ENCODE measurements around the gene GRIK1. TPM values are rescaled to one million over a fixed set of nuclear protein-coding genes. Genes with fewer than 3 reads are reported as not detected.

GRIK1 gene
- total and polyA plus RNA-seq, 2 donors (not counting 1 experiment from before 2014, with no cell fraction given), result not detected

- H3K4me2 ChIP-seq (replicated peaks; ENCODE audit: low read depth, low read length, poor library complexity, severe bottlenecking), result no peak overlapping the region
- WGBS (ENCODE audit: insufficient coverage), result 80% methylated on average over 1 of the region's 2 CpGs
- intact Hi-C loops (cut with micrococcal nuclease), result no loop called here
- no peaks in the 10 kb centered on the region for H3K4me1 ChIP-seq (ENCODE audit: control insufficient read depth in 2 of 2, insufficient read depth in 2 of 2, low read length in 2 of 2)
- H3K79me2 ChIP-seq (ENCODE audit: control insufficient read depth, insufficient read depth, low read length), result no peaks in the 10 kb centered on the region
- Mint-ChIP-seq H3K4me3 (no peak overlapping the region), H3K4me1 (no peaks in the 10 kb centered on the region), H3K27me3 (peaks cover 4% of the 10 kb centered on the region), H3K27ac (no peak overlapping the region), H3K9me3 (ENCODE audit: insufficient read depth) (no peaks in the 10 kb centered on the region)
- DNase-seq (no peak), ATAC-seq (ENCODE audit: low read depth) (no peak)
- TF ChIP-seq CTCF (IDR thresholded peaks at IDR 0.05) (no peak), EZH2 (IDR thresholded peaks at IDR 0.05; ENCODE audit: borderline replicate concordance, insufficient read depth, low read depth, low read length, poor library complexity, severe bottlenecking) (no peak)
- CTCF ChIA-PET, result no interaction called here
- no peaks in the 10 kb centered on the region for H3K36me3 ChIP-seq (replicated peaks in 1 of 2; ENCODE audit: control extremely low read depth in 1 of 2, control insufficient read depth in 1 of 2, extremely low read depth in 1 of 2, insufficient read depth in 2 of 2, low read length in 1 of 2)
- no peak overlapping the region for H3K27ac ChIP-seq (ENCODE audit: low read length in 2 of 2)
- no peaks in the 10 kb centered on the region for H3K27me3 ChIP-seq (replicated peaks in 1 of 4; ENCODE audit: control extremely low read depth in 1 of 4, control insufficient read depth in 3 of 4, insufficient read depth in 4 of 4, low read length in 3 of 4)
- H3K4me3 ChIP-seq (ENCODE audit: control extremely low read depth in 1 of 5, extremely low read depth in 1 of 5, insufficient read depth in 1 of 5, low read depth in 2 of 5, low read length in 4 of 5), result no peak overlapping the region
- POLR2A ChIA-PET, result no interaction called here
- no peaks in the 10 kb centered on the region for H4K20me1 ChIP-seq (ENCODE audit: control insufficient read depth, insufficient read depth, low read length, poor library complexity, severe bottlenecking)
- H2AFZ ChIP-seq (ENCODE audit: insufficient read depth, low read depth, low read length, poor library complexity, severe bottlenecking), result no peak overlapping the region
- H3K9ac ChIP-seq (ENCODE audit: low read length), result no peak overlapping the region
- no peaks in the 10 kb centered on the region for H3K9me3 ChIP-seq (ENCODE audit: control extremely low read depth in 1 of 3, control insufficient read depth in 2 of 3, insufficient read depth in 1 of 3, low read length in 2 of 3)
Observed at GRCh38 chr21:29818383-29818921, 121.3 kb downstream of the GRIK1 start.

- H3K9me3 ChIP-seq (ENCODE audit: control extremely low read depth in 1 of 3, control insufficient read depth in 2 of 3, insufficient read depth in 1 of 3, low read length in 2 of 3), result no peaks in the 10 kb centered on the region
- Mint-ChIP-seq H3K27ac (no peak overlapping the region), H3K9me3 (ENCODE audit: insufficient read depth) (no peaks in the 10 kb centered on the region), H3K4me3 (no peak overlapping the region), H3K27me3 (peaks cover 4% of the 10 kb centered on the region), H3K4me1 (no peaks in the 10 kb centered on the region)
- no peaks in the 10 kb centered on the region for H3K27me3 ChIP-seq (replicated peaks in 1 of 4; ENCODE audit: control extremely low read depth in 1 of 4, control insufficient read depth in 3 of 4, insufficient read depth in 4 of 4, low read length in 3 of 4)
- H3K4me2 ChIP-seq (replicated peaks; ENCODE audit: low read depth, low read length, poor library complexity, severe bottlenecking), result no peak overlapping the region
- no peak for TF ChIP-seq EZH2 (IDR thresholded peaks at IDR 0.05; ENCODE audit: borderline replicate concordance, insufficient read depth, low read depth, low read length, poor library complexity, severe bottlenecking)
- TF ChIP-seq CTCF (IDR thresholded peaks at IDR 0.05), result no peak
- no peak overlapping the region for H3K4me3 ChIP-seq (ENCODE audit: control extremely low read depth in 1 of 5, extremely low read depth in 1 of 5, insufficient read depth in 1 of 5, low read depth in 2 of 5, low read length in 4 of 5)
- no peak overlapping the region for H3K9ac ChIP-seq (ENCODE audit: low read length)
- no peaks in the 10 kb centered on the region for H3K4me1 ChIP-seq (ENCODE audit: control insufficient read depth in 2 of 2, insufficient read depth in 2 of 2, low read length in 2 of 2)
- no peaks in the 10 kb centered on the region for H3K79me2 ChIP-seq (ENCODE audit: control insufficient read depth, insufficient read depth, low read length)
- ATAC-seq (ENCODE audit: low read depth) (no peak), DNase-seq (no peak)
- no peaks in the 10 kb centered on the region for H3K36me3 ChIP-seq (replicated peaks in 1 of 2; ENCODE audit: control extremely low read depth in 1 of 2, control insufficient read depth in 1 of 2, extremely low read depth in 1 of 2, insufficient read depth in 2 of 2, low read length in 1 of 2)
- CTCF ChIA-PET, result no interaction called here
- POLR2A ChIA-PET, result no interaction called here
- intact Hi-C loops (cut with micrococcal nuclease), result no loop called here
- no peaks in the 10 kb centered on the region for H4K20me1 ChIP-seq (ENCODE audit: control insufficient read depth, insufficient read depth, low read length, poor library complexity, severe bottlenecking)
- no peak overlapping the region for H3K27ac ChIP-seq (ENCODE audit: low read length in 2 of 2)
- WGBS (ENCODE audit: insufficient coverage), result 94% methylated on average over 2 of the region's 3 CpGs
- H2AFZ ChIP-seq (ENCODE audit: insufficient read depth, low read depth, low read length, poor library complexity, severe bottlenecking), result no peak overlapping the region
Observed at GRCh38 chr21:29817450-29817849, 122.3 kb downstream of the GRIK1 start.
